HG03342 (cell line): ENCODE measurements around the gene HABP2.
A peak's percentile ranks its signal among the peaks of the same experiment; 100 is the strongest.

Experiments
- ATAC-seq: cut with Tn5 transposase; IDR thresholded peaks from one replicate; pipeline ENCODE4 v1.9.1; 2021; ENCODE audit warnings: mild to moderate bottlenecking, moderate library complexity; ENCODE audit not compliant: unreplicated experiment

The HABP2 gene

DNA sequence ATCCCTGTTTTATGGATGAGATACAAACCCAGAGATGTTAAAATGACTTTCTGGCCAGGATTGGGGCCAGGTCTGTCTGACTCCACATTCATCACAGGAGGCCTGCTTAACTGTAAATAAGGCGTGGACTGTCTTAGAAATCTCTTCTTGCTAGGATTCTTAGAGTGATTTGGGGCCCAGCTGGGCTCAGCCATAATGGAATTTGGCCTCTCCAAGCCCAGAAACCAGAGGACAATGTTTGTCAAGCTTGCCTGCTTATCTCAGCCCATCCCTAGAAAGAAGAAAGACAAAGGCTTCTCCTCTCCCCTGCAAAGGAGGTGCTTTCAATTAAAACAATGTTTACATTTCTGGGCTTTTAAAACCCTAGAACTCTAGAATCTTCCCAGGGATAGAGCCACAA lies 2.9 kb downstream of the HABP2 start:
- ATAC-seq = no peak

- ATAC-seq = no peak
These were observed 4.6 kb downstream of the HABP2 start for GRCh38 chr10:113557424-113557862.

- no peak for ATAC-seq
These were observed 5.1 kb downstream of the HABP2 start for GRCh38 chr10:113557903-113558321.

- ATAC-seq = no peak
These were observed 7.2 kb downstream of the HABP2 start for GRCh38 chr10:113560071-113560470.

- ATAC-seq = no peak
These were observed 8.4 kb downstream of the HABP2 start for GRCh38 chr10:113561214-113561613.

GRCh38 chr10:113562069-113562468 lies 9.2 kb downstream of the HABP2 start:
- ATAC-seq = no peak

- ATAC-seq = no peak
These were observed 9.9 kb downstream of the HABP2 start for GRCh38 chr10:113562704-113563103.

DNA sequence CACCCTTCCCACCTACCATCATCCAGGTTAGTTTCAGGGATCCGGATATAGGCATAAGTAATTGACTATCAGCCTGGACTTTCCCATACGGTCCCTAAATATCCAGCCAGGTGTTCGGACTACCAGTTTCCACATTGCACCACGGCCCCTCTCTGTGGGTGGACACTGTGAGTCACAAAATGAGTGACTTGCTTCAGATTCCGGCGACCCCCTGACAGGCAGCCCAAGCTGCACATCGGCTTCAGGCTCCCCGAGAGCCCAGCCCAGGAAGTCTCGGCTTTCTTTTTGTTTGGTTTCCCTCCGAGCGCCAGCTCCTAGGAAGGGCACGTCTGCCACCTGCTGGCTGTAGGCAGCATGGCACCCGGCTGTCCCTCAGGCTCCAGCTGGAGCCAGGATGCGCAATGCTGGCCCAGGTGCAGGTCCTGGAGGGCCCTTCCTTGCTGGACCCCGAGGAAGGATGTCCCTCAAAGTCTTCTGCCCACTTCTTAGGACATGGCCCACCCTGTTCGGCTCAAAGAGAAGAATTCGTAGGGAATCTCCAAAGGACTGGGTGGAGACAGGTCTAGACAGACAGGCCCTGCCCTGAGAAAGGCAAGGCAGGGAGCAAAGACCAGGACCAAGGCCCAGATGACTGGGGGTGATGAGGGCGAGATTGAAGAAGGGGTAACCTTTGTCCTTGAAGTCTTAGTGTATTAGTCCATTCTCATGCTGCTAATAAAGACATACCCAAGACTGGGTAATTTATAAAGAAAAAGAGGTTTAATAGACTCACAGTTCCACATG lies 10.6 kb downstream of the HABP2 start:
- ATAC-seq = peak; percentile 99

GRCh38 chr10:113565364-113565763 lies 12.5 kb downstream of the HABP2 start:
- no peak for ATAC-seq

DNA sequence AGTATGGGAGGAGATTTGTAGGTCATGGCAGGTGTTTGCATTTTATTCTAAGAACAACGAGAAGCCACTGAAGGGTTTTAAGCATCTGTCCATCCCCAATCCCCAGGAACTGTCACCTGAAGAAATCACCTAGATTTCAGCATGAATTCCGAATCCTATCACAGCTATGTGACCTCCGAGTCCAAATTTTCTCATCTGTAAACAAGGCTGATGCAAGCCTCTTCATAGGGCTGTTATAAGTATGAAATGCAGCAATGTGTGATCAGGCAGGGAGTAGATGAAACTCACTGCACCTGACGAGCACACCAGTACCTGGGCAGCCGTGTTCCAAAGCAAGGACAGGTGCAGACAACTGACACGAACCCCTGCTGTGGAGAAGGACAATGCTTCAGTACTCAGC lies 14.0 kb downstream of the HABP2 start:
- no peak for ATAC-seq

DNA sequence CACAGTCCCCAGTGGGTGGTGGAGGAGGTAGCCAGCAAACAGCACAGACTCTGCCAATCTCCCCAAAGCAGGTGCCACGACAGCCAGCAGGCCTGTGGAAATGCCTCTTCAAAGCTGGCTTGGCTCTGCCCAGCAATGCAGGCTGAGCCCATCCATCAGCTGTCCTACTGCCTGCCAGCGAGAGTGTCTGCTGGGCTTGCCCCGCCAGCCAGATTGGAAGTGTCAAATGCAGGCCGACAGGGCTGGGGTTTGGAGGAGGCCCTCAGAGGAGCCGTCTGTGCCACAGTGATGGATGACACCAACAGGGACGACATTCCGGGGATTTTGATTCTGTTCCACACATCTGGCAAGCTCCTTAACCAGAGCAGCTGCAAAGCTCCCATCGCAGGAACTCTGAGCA lies 16.7 kb downstream of the HABP2 start:
- ATAC-seq = no peak

DNA sequence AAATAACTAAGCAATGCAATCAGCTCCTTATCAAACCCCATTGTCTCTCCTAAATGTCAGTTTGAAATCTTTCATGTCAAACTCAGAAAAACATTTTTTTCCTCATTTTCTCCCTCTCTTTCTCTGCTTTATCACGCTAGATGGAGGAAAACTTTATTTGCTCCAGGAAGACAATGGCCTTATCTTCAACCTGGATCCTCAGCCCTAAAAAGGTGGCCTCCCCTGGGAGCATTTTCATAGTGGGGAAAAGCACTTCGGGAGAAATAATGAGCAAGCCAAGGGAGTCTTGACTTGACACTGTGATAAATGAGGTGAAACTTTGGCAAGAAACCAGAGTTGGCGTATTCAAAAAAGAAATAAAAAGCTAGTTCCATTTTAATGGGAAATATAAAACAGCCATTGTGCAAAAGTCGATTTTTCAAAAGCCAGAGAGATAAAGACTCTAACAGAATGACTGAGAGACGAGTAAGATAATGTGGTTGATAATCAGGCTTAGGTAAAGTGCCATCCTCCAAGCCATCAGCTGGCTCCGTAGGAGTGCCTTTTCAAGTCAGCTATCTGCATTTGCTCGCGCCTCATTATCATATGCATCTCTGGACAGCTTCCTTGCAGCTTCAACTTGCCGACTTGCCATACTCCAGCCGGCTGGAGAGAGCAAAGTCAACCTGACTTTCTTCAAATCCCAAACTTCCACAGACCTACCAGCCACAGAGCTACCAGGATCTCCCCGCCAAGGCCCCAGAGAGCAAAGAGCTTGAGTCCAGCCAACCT lies 19.9 kb downstream of the HABP2 start:
- ATAC-seq = no peak

- no peak for ATAC-seq
These were observed 20.5 kb downstream of the HABP2 start for GRCh38 chr10:113573368-113573767.

DNA sequence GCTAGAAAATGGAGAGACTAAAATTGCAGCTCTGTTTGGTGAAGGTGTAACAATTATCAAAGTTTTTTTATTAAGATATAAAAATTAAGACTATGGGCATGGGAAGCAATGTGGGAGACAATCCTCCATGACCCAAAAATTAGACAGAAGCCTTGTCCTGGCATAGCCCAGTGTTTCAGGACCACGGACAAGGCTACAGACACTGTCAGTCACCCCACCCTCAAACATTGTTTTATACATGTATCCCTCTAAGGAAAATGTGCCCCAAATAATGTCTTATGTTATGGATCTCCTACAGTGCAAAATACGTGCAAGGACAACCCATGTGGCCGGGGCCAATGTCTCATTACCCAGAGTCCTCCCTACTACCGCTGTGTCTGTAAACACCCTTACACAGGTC lies 24.0 kb downstream of the HABP2 start:
- no peak for ATAC-seq

GRCh38 chr10:113578773-113579172 lies 25.9 kb downstream of the HABP2 start:
- no peak for ATAC-seq

GRCh38 chr10:113581092-113581491 lies 28.2 kb downstream of the HABP2 start:
- no peak for ATAC-seq

GRCh38 chr10:113583571-113583970 lies 30.7 kb downstream of the HABP2 start:
- no peak for ATAC-seq

GRCh38 chr10:113585949-113586348 lies 33.1 kb downstream of the HABP2 start:
- ATAC-seq = peak; percentile 65

DNA sequence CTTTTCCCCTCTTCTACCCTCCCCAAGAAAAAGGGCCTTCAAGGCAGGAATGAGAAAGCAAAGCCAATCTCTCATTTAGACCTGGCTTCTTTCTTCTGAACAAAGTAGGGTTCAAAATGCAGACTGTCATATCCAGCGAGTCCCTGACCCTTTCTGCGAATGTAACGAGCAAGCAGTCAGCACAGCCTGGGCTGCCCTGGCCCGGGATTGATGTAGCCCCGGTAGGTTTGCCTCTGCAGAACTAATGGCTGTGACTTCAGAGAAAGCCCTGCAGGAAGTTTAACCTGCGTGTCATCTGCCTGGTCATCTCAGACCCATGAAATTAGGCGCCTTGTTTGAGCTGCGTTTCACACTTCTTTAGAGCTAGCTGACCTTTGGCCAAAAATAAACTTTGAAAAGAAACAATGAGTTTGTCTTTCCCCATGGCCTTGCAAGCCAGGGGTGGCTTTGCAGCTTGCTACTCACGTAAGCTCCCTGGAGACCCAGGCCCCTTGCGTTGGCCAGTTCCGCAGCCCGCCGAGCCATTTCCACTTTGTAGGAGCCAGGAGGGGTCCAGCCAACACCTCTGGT lies 36.4 kb downstream of the HABP2 start:
- ATAC-seq = no peak

- ATAC-seq = no peak
These were observed 37.7 kb downstream of the HABP2 start for GRCh38 chr10:113590581-113590980.

GRCh38 chr10:113592380-113592779 lies 39.5 kb downstream of the HABP2 start:
- ATAC-seq = no peak

DNA sequence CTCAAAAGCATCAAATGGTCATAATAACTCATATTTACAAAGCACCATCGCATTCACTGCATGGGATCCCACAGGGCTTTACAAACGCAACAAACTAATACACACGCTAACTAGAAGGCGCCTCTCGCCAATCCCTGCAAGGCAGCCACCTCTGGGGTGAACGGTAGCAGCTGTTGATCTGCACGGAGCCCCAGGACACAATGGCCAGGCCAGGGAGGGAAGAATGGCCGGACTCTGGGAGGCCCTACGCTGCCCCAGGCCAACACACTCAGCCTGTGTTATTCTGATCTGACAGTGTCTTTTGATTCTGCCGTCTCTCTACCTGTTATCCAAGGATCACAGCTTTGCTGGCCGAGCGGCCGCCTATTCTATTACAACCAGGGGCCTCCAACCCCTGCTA lies 41.8 kb downstream of the HABP2 start:
- ATAC-seq = no peak
